ENCODE data around the gene LRP4. TPM values are rescaled to one million over a fixed set of nuclear protein-coding genes. Genes with fewer than 3 reads are reported as not detected.

LRP4 gene
- total and polyA plus RNA-seq, 2 of the 13 experiments (the other 11 are each of a cell fraction or from before 2014, with no cell fraction given): 4.7 to 13.3 TPM

- no TSS peak for BruUV-seq (replicated peaks)
- no peak overlapping the region for H3K27ac ChIP-seq (ENCODE audit: extremely low read length, insufficient read depth, low read length)
- in situ Hi-C loops (cut with HindIII; ENCODE audit: extremely low pct_ligation_motif_present, low pct_unique_long_range_greater_than_20kb) (no loop called here), intact Hi-C loops (cut with micrococcal nuclease; ENCODE audit: unreplicated experiment) (no loop called here)
- no peaks in the 10 kb centered on the region for H4K20me1 ChIP-seq (ENCODE audit: insufficient read depth, low read length)
- DNase-seq (ENCODE audit: low spot score) (no peak), ATAC-seq (no peak), FAIRE-seq (no peak)
- H3K9me3 ChIP-seq (ENCODE audit: low read length): no peaks in the 10 kb centered on the region
- no peaks in the 10 kb centered on the region for H3K27me3 ChIP-seq (ENCODE audit: control insufficient read depth in 1 of 2, insufficient read depth in 2 of 2, low read length in 2 of 2)
- no peak for TF ChIP-seq ZNF34 (CRISPR knock-in tag; IDR thresholded peaks at IDR 0.05; ENCODE audit: borderline replicate concordance)
- no peak for TF ChIP-seq ZNF138 (CRISPR knock-in tag; IDR thresholded peaks at IDR 0.05; ENCODE audit: low read depth)
- TF ChIP-seq ZNF607 (CRISPR knock-in tag; IDR thresholded peaks at IDR 0.05; ENCODE audit: borderline replicate concordance): no peak
- no peak for TF ChIP-seq MAF1 (CRISPR knock-in tag; IDR thresholded peaks at IDR 0.05; ENCODE audit: borderline replicate concordance)
- TF ChIP-seq GLI4 (CRISPR knock-in tag; IDR thresholded peaks at IDR 0.05; ENCODE audit: borderline replicate concordance): no peak
- no peak for TF ChIP-seq POLR2AphosphoS2 (IDR thresholded peaks at IDR 0.05; ENCODE audit: low read depth, low read length)
- no peak for TF ChIP-seq ZMYM3 (CRISPR knock-in tag; IDR thresholded peaks at IDR 0.05)
- TF ChIP-seq, protein P1, sequence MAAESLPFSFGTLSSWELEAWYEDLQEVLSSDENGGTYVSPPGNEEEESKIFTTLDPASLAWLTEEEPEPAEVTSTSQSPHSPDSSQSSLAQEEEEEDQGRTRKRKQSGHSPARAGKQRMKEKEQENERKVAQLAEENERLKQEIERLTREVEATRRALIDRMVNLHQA (CRISPR knock-in tag; IDR thresholded peaks at IDR 0.05): no peak
- no peak for TF ChIP-seq ZSCAN30 (CRISPR knock-in tag; IDR thresholded peaks at IDR 0.05)
- TF ChIP-seq ZNF367 (CRISPR knock-in tag; IDR thresholded peaks at IDR 0.05; ENCODE audit: borderline replicate concordance): no peak
- no peaks in the 10 kb centered on the region for H3K79me2 ChIP-seq (ENCODE audit: insufficient read depth, low read length)
- 96% methylated on average over 4 of the region's 4 CpGs for WGBS (ENCODE audit: low lambda C conversion rate)
- CTCF ChIA-PET (ENCODE audit: low intra/inter-chr PET ratio, low total read pairs): no interaction called here
- no peak overlapping the region for H3K9ac ChIP-seq (ENCODE audit: insufficient read depth, low read depth, low read length)
- POLR2A ChIA-PET: no interaction called here
- peaks cover 8% of the 10 kb centered on the region for H3K4me1 ChIP-seq (ENCODE audit: insufficient read depth, low read length)
- peaks cover 8 to 50% of the 10 kb centered on the region in 2 experiments for H3K36me3 ChIP-seq (replicated peaks in 1 of 2; ENCODE audit: control insufficient read depth in 1 of 2, insufficient read depth in 2 of 2, low read length in 2 of 2)
- no peak overlapping the region for H3K4me3 ChIP-seq (replicated peaks in 1 of 3; ENCODE audit: insufficient read depth in 1 of 3, low read depth in 2 of 3, low read length in 3 of 3)
- no peak overlapping the region for H3K4me2 ChIP-seq (ENCODE audit: low read depth, low read length)
- no peak overlapping the region for H2AFZ ChIP-seq (ENCODE audit: low read length)
Measured at GRCh38 chr11:46860218-46860617, 58.1 kb downstream of the LRP4 start.

Data from HepG2 (cell line).